Prostate gland (tissue), 2 donors: ENCODE data around the gene ASMT.

Experiments
- CTCF ChIP-seq, 4 experiments: fragments of 200-600 bp in 2 of 4; fragments of 450-650 bp in 2 of 4; sonication (generic) in 2 of 4; IDR thresholded peaks; 1 replicate in 3 of 4; 2 replicates in 1 of 4; pipeline ENCODE4 v1.5.1; 2016 to 2019; ENCODE audit warnings: antibody characterized with exemption in 4 of 4, mild to moderate bottlenecking in 2 of 4, moderate library complexity in 2 of 4
- POLR2A ChIP-seq: fragments of 450-650 bp; IDR thresholded peaks from one replicate; pipeline ENCODE4 v1.6.1; 2016; ENCODE audit warnings: antibody characterized with exemption, mild to moderate bottlenecking

GRCh38 chrX:1623691-1624090 is 8.8 kb downstream of the ASMT start:
- TF ChIP-seq CTCF (IDR thresholded peaks at IDR 0.05) (no peak), POLR2A (no peak)
